IgD-negative memory B cell (primary cell): Measurements from ENCODE around the gene AFF3. TPM values are rescaled to one million over a fixed set of nuclear protein-coding genes. Genes with fewer than 3 reads are reported as not detected.
"Not testable (repeated sequence)": the region's sequence is repeated elsewhere in the genome, so short reads cannot be mapped to it uniquely, and the experiment has no call there.

Experiments used
- H3K27ac Mint-ChIP-seq, 3 donors: one replicate each; pipeline ENCODE4 v1.8.0; 2020 to 2022; ENCODE audit warnings: mild to moderate bottlenecking in 3 of 3, mixed read lengths in 3 of 3, moderate library complexity in 1 of 3
- H3K27me3 Mint-ChIP-seq: one replicate; pipeline ENCODE4 v1.8.0; 2021; ENCODE audit warnings: mixed read lengths
- H3K36me3 Mint-ChIP-seq: one replicate; pipeline ENCODE4 v1.8.0; 2020; ENCODE audit warnings: mild to moderate bottlenecking, mixed read lengths
- H3K4me1 Mint-ChIP-seq, 3 donors: one replicate each; pipeline ENCODE4 v1.8.0; 2020 to 2022; ENCODE audit warnings: mixed read lengths in 3 of 3, mild to moderate bottlenecking in 1 of 3
- H3K4me3 Mint-ChIP-seq, 4 donors: one replicate each; pipeline ENCODE4 v1.8.0; 2020 to 2022; ENCODE audit warnings: mild to moderate bottlenecking in 4 of 4, mixed read lengths in 4 of 4, moderate library complexity in 3 of 4
- H3K9me3 Mint-ChIP-seq, 3 donors: one replicate each; pipeline ENCODE4 v1.8.0; 2020 to 2021; ENCODE audit warnings: mixed read lengths in 3 of 3, mild to moderate bottlenecking in 1 of 3
- polyA plus RNA-seq: library from polyadenylated mRNA; unstranded; fragments of 300-500 nt; fragmentation: Illumina TruSeq; gene quantifications from one replicate; pipeline ENCODE4 v1.2.3, GENCODE V29; 2021

Gene AFF3
- polyA plus RNA-seq, 1 donor from 2014 or later, result 85.9 TPM

DNA sequence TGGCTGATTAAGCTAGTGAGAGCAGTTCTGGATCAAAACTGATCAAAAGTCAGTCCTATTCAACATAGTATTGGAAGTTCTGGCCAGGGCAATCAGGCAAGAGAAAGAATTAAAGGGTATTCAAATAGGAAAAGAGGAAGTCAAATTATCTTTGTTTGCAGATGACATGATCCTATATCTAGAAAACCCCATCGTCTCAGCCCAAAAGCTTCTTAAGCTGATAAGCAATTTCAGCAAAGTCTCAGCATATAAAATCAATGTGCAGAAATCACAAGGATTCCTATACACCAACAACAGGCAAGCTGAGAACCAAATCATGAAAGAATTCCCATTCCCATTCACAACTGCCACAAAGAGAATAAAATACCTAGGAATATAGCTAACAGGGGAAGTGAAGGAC is 368.7 kb downstream of the AFF3 start:
- H3K27ac Mint-ChIP-seq, H3K9me3 Mint-ChIP-seq, H3K27me3 Mint-ChIP-seq: not testable (repeated sequence)
- H3K4me3 Mint-ChIP-seq, result peak overlapping the region in 2 of 4 donors; percentile 1 to 33
- peaks cover 20% of the 10 kb centered on the region for H3K36me3 Mint-ChIP-seq
- H3K4me1 Mint-ChIP-seq, result peaks cover 28 to 40% (median 30%) of the 10 kb centered on the region in 3 donors

DNA sequence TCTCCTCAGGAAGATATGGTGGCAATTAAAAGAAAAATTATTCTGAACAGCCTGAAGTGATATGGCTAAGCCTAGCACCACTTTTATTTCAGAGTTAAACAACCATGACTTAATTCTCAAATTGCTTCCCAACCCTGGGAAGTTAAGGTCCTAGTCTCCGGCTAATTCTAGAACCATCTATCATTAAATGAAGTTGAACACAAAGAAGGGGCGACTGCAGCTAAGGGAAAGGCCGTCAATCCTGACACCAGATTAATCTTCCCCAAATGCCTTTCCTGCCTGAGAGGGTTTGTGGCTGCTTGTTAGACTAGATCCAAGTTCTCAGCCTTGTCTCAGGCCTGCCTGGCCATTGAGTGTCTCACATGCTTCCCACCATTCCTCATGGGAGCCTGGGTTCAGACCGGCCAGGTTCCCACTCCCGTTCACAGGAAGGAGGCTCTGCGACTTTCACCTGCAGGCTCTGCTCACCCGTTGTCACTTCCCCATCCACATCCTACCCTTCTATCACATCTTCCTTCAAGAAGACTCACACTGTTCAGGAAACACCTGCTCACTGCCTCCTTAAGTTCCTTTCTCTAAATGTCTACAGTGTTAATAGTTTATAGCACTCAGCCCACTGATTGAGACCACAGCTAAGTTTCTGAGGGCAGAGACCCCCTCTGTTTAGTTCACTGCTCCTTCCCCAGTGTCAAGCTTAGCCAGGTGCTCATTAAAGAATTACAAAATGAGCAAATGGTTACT is 369.6 kb downstream of the AFF3 start:
- H3K27ac Mint-ChIP-seq, result peak overlapping the region in 2 of 3 donors; percentile 47 to 80
- peaks cover 15% of the 10 kb centered on the region for H3K36me3 Mint-ChIP-seq
- no peaks in the 10 kb centered on the region for H3K27me3 Mint-ChIP-seq
- peaks cover 2 to 9% (median 3%) of the 10 kb centered on the region in 3 donors for H3K9me3 Mint-ChIP-seq
- H3K4me3 Mint-ChIP-seq, result peak overlapping the region in 2 of 4 donors; percentile 28 to 44
- peaks cover 26 to 42% (median 31%) of the 10 kb centered on the region in 3 donors for H3K4me1 Mint-ChIP-seq

DNA sequence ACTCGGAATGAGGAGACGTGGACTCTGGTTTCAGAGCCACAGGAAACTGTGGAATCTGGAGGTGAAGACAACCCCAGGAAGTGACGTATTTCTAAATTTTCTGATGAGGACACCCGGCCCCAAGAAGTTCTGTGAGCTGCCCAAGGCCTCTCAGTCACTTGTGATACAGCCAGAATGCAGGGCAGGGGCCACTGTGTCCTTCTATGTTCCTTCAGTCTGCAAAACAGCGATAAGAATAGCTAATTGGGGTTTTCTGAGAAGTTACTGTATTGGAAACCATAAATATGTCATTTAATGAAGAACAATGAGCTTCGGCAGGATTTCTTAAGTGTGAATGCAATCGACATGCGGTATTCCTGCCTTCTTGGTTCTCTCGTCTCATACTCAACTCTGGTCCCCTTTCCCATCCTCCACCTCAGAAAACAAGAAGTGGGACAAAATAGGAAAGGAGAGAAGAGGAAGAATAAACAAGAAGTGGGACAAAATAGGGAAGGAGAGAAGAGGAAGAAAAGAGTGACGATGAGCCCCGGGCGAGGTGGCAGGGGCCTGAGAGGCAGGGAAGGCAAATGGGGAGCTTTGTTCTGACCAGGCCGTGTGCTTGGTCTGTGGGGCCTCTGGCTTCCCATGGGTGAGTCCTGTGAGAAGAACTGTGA is 370.6 kb downstream of the AFF3 start:
- Mint-ChIP-seq H3K4me3 (peak overlapping the region in 1 of 4 donors; percentile 44), H3K9me3 (peaks cover 2 to 9% (median 3%) of the 10 kb centered on the region in 3 donors), H3K27me3 (no peaks in the 10 kb centered on the region), H3K36me3 (peaks cover 15% of the 10 kb centered on the region), H3K27ac (peak overlapping the region in 1 of 3 donors; percentile 80), H3K4me1 (peaks cover 30 to 42% (median 31%) of the 10 kb centered on the region in 3 donors)

DNA sequence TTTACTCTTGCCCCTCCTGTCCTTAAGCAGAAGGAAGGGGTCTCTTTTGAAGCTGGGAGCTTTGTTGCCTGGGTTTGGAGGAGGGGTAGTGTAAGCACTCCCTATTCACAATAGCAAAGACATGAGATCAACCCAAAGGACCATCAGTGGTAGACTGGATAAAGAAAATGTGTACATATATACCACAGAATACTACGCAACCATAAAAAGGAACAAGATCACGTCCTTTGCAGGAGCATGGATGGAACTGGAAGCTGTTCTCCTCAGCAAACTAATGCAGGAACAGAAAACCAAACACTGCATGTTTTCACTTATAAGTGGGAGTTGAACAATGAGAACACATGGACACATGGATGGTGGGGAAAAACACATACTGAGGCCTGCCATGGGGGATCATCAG is 371.5 kb downstream of the AFF3 start:
- Mint-ChIP-seq H3K4me3 (no peak overlapping the region), H3K27ac (peak overlapping the region in 1 of 3 donors; percentile 21), H3K27me3 (no peaks in the 10 kb centered on the region), H3K36me3 (peaks cover 14% of the 10 kb centered on the region), H3K4me1 (peaks cover 30 to 48% (median 31%) of the 10 kb centered on the region in 3 donors), H3K9me3 (peaks cover 2 to 9% (median 2%) of the 10 kb centered on the region in 3 donors)

DNA sequence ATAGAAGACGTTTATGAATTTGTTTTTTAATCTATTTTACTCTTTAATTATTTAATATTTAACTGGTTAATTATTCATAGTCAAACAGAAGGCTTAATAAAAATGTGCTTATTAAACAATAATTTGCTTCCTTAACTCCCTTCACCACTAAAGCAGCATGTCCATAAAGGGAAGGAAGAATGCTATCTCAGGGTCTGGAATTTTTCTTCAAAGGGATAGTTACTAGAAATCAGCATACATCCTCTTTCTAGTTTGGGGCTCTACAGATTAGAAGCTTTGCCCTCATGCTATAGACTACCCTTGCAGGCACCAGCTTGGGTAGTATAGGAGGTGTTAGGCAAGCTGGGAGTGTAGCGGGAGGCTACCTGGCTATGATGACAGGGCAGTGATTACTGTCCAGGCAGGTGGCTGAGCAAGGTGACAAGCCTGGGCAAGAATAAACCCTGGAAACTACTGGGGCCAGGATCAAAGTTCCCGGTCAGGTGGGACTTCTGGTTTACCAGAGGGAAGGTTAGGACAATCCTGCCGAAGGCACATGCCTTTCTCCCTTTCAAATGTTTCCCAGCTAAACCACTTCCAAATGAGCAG is 376.6 kb downstream of the AFF3 start:
- Mint-ChIP-seq H3K36me3 (peaks cover 13% of the 10 kb centered on the region), H3K4me1 (peaks cover 10 to 27% (median 11%) of the 10 kb centered on the region in 3 donors), H3K9me3 (peaks cover 0 to 3% (median 2%) of the 10 kb centered on the region in 3 donors), H3K27ac (no peak overlapping the region), H3K4me3 (no peak overlapping the region), H3K27me3 (no peaks in the 10 kb centered on the region)

DNA sequence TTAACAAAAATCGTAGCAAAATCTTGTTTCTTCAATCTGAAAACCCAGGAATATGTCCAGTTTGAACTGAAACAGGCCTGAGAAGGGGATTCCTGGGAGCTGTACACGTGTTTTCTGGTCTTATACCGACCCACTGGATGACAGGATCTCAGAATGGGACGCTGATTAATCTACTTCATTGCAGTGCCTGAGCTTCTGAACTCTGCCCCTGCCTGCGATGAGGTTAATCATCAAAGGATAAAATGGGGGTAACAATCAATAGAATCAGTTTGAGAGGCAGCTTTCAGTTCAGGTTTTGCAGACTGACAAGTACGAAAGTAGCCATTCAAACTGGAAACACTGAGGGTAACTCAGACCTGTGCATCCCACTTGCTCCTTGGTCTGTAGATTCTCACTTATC is 378.6 kb downstream of the AFF3 start:
- Mint-ChIP-seq H3K36me3 (peaks cover 9% of the 10 kb centered on the region), H3K9me3 (no peaks in the 10 kb centered on the region), H3K27me3 (no peaks in the 10 kb centered on the region), H3K4me1 (peaks cover 10 to 24% (median 12%) of the 10 kb centered on the region in 3 donors), H3K4me3 (no peak overlapping the region), H3K27ac (no peak overlapping the region)

DNA sequence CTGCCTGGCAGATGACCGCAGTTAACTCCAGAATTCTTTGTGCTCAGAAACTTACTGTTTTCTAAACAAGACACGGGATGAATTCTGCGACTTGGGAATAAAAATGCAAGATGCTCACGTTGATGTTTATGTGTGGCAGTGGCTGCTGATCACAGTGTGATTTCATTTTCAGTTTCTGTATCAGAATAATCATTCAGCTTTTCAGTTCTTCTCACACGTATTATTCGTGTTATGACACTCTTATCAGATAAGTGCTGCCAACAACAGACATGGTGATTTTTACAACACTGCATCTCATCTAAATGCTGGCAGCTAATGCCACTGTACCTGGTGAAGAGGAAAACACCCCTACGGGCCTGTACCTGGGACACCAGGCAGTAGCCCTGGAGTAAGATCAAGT is 379.7 kb downstream of the AFF3 start:
- Mint-ChIP-seq H3K27me3 (no peaks in the 10 kb centered on the region), H3K27ac (peak overlapping the region in 2 of 3 donors; percentile 31), H3K4me1 (peaks cover 9 to 21% (median 10%) of the 10 kb centered on the region in 3 donors), H3K9me3 (no peaks in the 10 kb centered on the region), H3K36me3 (peaks cover 9% of the 10 kb centered on the region), H3K4me3 (no peak overlapping the region)

DNA sequence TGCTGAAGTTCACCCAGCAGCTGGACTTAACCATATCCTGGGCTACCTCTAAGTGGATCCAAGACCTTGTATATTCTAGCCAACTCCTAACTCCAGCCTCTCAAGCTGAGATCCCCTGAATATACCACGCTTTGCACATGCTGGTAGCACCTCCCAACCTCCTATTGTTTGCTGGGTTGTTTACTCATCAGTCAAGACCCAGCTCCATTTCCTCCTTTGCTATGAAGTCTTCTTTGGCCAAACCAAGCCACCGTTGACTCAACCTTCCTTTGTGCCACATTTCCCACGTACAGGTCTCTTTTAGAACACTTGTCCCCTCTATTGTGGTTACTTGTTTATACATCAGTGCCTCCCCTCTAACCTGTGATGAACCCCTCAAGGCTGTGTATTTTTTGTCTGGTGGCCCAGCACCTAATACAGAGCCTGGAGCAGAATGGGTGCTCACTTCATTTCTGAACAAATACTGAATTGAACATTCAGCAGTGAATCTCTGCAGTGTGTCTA is 384.7 kb downstream of the AFF3 start:
- no peak overlapping the region for H3K4me3 Mint-ChIP-seq
- peaks cover 4 to 14% (median 8%) of the 10 kb centered on the region in 3 donors for H3K4me1 Mint-ChIP-seq
- H3K36me3 Mint-ChIP-seq, result peaks cover 17% of the 10 kb centered on the region
- H3K27ac Mint-ChIP-seq, result no peak overlapping the region
- no peaks in the 10 kb centered on the region for H3K27me3 Mint-ChIP-seq
- H3K9me3 Mint-ChIP-seq, result no peaks in the 10 kb centered on the region

DNA sequence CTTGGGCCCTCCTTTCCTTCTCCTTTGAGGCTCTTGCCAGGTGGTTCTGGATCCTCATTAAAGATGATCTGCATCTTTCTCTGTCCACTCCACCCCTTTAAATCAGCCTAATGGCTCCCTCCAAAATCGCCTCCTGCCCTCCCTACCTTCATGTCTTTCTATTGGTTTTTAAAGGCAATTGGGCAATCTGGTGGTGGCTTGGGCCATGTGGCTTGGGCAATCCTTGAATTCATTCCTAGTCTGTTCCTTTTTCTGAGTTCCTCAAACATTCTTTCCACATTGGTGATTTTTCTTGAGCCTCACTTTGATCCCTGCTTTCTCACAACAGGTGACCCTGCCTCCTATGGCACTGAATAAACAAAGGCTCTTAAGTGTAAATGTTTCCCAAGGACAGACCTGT is 386.3 kb downstream of the AFF3 start:
- H3K9me3 Mint-ChIP-seq, result no peaks in the 10 kb centered on the region
- H3K36me3 Mint-ChIP-seq, result peaks cover 12% of the 10 kb centered on the region
- H3K27me3 Mint-ChIP-seq, result no peaks in the 10 kb centered on the region
- H3K4me3 Mint-ChIP-seq, result no peak overlapping the region
- H3K27ac Mint-ChIP-seq, result no peak overlapping the region
- H3K4me1 Mint-ChIP-seq, result peaks cover 2 to 11% (median 6%) of the 10 kb centered on the region in 3 donors

DNA sequence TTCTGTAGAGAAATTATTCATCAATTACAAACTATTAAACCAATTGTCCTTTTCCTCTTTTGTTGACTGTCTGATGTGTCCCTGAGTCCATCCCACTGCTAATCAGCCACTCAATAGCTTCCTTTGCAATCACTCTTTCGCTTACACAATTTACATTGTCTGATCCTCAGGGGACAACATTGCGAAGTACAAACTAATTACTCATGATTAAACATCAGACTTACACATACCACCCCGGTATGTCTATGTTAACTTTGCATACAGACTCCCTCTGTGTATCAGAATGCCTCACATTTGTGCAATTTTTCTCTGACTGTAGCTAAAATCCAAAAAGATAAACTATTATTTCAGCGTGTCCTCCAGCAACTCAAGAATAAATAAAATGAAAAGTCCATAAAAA is 388.2 kb downstream of the AFF3 start:
- H3K4me3 Mint-ChIP-seq, result no peak overlapping the region
- H3K27ac Mint-ChIP-seq, result no peak overlapping the region
- H3K36me3 Mint-ChIP-seq, result peaks cover 10% of the 10 kb centered on the region
- H3K27me3 Mint-ChIP-seq, result no peaks in the 10 kb centered on the region
- H3K9me3 Mint-ChIP-seq, result no peaks in the 10 kb centered on the region
- H3K4me1 Mint-ChIP-seq, result peaks cover 2 to 10% (median 3%) of the 10 kb centered on the region in 3 donors

DNA sequence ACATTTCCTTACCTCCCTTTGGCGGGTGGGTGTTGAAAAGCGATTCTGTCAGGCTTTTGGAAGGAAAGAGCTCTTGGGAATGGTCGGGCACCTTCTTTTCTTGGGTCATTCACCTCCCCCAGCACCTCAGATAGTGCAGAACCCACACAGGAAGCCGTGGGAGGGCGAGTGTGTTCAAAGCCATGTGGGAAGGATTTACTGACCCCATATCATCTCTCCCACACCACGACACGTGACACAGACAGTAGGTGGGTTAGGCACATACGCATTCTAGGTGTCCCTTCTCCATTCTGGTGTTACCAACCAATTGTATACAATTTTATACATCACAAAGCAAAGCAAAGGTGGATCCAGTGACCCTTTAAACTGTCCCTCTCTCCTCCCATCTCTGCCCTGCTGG is 388.9 kb downstream of the AFF3 start:
- no peak overlapping the region for H3K27ac Mint-ChIP-seq

DNA sequence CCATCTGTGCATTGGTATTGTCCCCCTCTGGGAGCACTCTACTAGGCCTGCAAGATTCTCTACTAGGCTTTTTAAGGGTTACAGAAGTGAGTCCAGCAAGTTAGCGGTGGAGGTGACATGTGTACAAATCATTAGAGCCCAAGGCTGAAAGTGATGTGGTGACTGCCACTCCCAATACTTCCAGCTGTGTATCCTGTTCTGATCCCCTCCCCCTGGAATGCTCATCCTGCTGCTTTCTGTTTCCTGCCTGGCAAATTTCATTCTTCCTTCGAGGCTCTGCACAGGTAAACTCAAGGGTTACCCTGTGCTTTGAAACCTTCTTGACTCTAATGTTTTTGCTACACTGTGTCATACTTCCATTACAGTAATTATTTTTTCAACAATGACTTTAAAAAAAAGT is 394.0 kb downstream of the AFF3 start:
- Mint-ChIP-seq H3K27ac (no peak overlapping the region), H3K36me3 (peaks cover 21% of the 10 kb centered on the region)

More for the DNA sequence above, 388.9 kb downstream of the AFF3 start:
- Mint-ChIP-seq H3K4me3 (no peak overlapping the region), H3K36me3 (peaks cover 10% of the 10 kb centered on the region), H3K9me3 (no peaks in the 10 kb centered on the region), H3K27me3 (no peaks in the 10 kb centered on the region), H3K4me1 (peaks cover 2 to 10% (median 3%) of the 10 kb centered on the region in 3 donors)

DNA sequence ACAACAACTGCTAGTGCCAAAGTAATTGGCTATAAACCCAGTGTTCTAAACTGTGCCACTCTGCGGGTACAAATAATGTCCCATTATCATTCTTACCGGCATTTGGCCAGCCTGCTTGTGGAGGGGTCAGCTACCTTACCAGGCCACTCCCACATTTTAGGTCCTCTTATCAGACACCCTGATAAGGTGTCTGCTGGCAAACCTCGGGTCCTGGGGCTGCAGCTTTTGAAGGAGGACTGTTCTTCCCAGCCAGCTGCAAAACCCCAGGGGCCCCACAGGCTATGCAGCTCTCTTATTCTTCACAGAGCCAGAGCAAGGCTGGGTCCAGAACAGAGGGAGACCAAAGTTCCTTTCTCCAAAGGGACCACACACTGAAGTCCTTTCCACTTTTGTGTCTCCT is 394.5 kb downstream of the AFF3 start:
- peaks cover 0 to 5% (median 2%) of the 10 kb centered on the region in 3 donors for H3K4me1 Mint-ChIP-seq
- H3K27ac Mint-ChIP-seq, result no peak overlapping the region
- H3K36me3 Mint-ChIP-seq, result peaks cover 26% of the 10 kb centered on the region

More for the DNA sequence above, 394.0 kb downstream of the AFF3 start:
- Mint-ChIP-seq H3K9me3 (no peaks in the 10 kb centered on the region), H3K4me1 (peaks cover 0 to 2% (median 0%) of the 10 kb centered on the region in 3 donors), H3K27me3 (no peaks in the 10 kb centered on the region), H3K4me3 (no peak overlapping the region)

DNA sequence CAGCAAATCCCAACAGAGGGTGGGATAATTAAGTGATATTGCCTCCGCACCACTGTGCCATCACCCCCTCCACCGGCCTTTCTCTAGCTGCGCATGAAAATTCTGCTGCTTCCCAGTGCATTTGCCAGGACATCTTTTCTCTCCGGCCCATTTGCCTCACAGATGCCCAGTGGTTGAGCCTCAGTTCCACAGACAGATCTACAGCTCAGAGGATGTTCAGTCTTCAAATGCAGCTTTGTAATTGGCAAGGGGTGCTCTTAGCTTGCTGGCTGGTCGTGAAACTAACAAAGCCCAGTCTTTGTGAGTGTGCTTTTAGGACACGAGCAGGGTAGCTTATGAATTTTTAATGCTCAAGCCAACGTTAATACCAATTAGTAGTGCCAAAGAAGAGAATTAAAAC is 399.2 kb downstream of the AFF3 start:
- Mint-ChIP-seq H3K27me3 (no peaks in the 10 kb centered on the region), H3K36me3 (peaks cover 32% of the 10 kb centered on the region), H3K27ac (peak overlapping the region in 1 of 3 donors; percentile 1), H3K4me3 (no peak overlapping the region), H3K4me1 (peaks cover 2 to 9% (median 3%) of the 10 kb centered on the region in 3 donors), H3K9me3 (peaks cover 0 to 2% (median 0%) of the 10 kb centered on the region in 3 donors)

More for the DNA sequence above, 394.5 kb downstream of the AFF3 start:
- Mint-ChIP-seq H3K9me3 (no peaks in the 10 kb centered on the region), H3K4me3 (no peak overlapping the region), H3K27me3 (no peaks in the 10 kb centered on the region)

DNA sequence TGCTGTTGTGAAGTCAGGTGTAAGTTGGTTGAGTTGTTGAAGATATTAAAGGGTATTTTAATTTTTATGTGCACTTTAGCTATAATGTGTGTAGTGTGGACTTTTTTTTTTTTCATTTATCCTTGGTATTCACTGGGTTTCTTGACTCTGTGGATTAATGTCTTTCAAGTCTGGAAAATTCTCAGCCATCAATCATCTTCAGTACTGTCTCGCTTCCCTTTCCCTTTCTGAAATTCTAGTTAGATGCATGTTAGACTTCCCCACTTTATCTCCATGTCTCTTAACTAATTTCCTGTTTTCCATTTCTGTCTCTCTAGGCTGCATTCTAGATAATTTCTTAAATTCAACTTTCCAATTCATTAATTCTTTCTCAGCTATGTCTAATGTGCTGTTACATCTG is 404.9 kb downstream of the AFF3 start:
- Mint-ChIP-seq H3K4me1 (peaks cover 0 to 7% (median 7%) of the 10 kb centered on the region in 3 donors), H3K27ac (peak overlapping the region in 1 of 3 donors; percentile 83), H3K27me3 (no peaks in the 10 kb centered on the region), H3K9me3 (peaks cover 0 to 2% (median 0%) of the 10 kb centered on the region in 3 donors), H3K4me3 (no peak overlapping the region), H3K36me3 (peaks cover 12% of the 10 kb centered on the region)
